Mesenchymal stem cell (in vitro differentiated cells and primary cell): ENCODE measurements around the gene C4A.
"Not testable (repeated sequence)": the region's sequence is repeated elsewhere in the genome, so short reads cannot be mapped to it uniquely, and the experiment has no call there.

Experiments
- DNase-seq: peaks from one replicate; pipeline ENCODE4 v3.0.0-alpha.2; 2013
- H2AFZ ChIP-seq: one replicate; pipeline ENCODE4 v1.6.1; 2013; ENCODE audit warnings: low read depth, mild to moderate bottlenecking, control low read depth, inconsistent platforms, low read length, moderate library complexity
- H2AK5ac ChIP-seq: 2 replicates; pipeline ENCODE4 v1.6.1; 2013; ENCODE audit warnings: low read length, moderate library complexity, mild to moderate bottlenecking, inconsistent platforms; ENCODE audit not compliant: severe bottlenecking
- H2BK120ac ChIP-seq: one replicate; pipeline ENCODE4 v1.6.1; 2013; ENCODE audit warnings: low read depth, mild to moderate bottlenecking, inconsistent platforms, low read length, moderate library complexity
- H2BK12ac ChIP-seq, 2 experiments: one replicate each; pipeline ENCODE4 v1.6.1; 2013; ENCODE audit warnings: inconsistent platforms in 2 of 2, low read length in 2 of 2, mild to moderate bottlenecking in 2 of 2, moderate library complexity in 2 of 2, control low read depth in 1 of 2
- H2BK15ac ChIP-seq: one replicate; pipeline ENCODE4 v1.6.1; 2013; ENCODE audit warnings: mild to moderate bottlenecking, low read depth, inconsistent platforms; ENCODE audit not compliant: poor library complexity, severe bottlenecking
- H2BK5ac ChIP-seq: 2 replicates; pipeline ENCODE4 v1.6.1; 2013; ENCODE audit warnings: low read depth, mild to moderate bottlenecking, low read length, control low read depth, inconsistent platforms; ENCODE audit not compliant: poor library complexity, severe bottlenecking
- H3K14ac ChIP-seq, 2 experiments: one replicate each; pipeline ENCODE4 v1.6.1; 2013; ENCODE audit warnings: inconsistent platforms in 2 of 2, low read length in 2 of 2, control low read depth in 1 of 2, mild to moderate bottlenecking in 1 of 2, moderate library complexity in 1 of 2
- H3K18ac ChIP-seq, 2 experiments: one replicate each; pipeline ENCODE4 v1.6.1; 2013; ENCODE audit warnings: inconsistent platforms in 2 of 2, low read length in 2 of 2, control low read depth in 1 of 2, low read depth in 1 of 2, mild to moderate bottlenecking in 1 of 2
- H3K23ac ChIP-seq, 2 experiments: one replicate each; pipeline ENCODE4 v1.6.1; 2013; ENCODE audit warnings: inconsistent platforms in 2 of 2, low read length in 2 of 2, mild to moderate bottlenecking in 2 of 2, moderate library complexity in 2 of 2, control low read depth in 1 of 2
- H3K27ac ChIP-seq: 2 replicates; pipeline ENCODE4 v1.5.1; 2013; ENCODE audit warnings: mild to moderate bottlenecking, moderate library complexity, low read length, control low read depth, inconsistent platforms; ENCODE audit not compliant: poor library complexity, severe bottlenecking
- H3K27me3 ChIP-seq, 2 experiments: 2 replicates each; pipeline versions ENCODE4 v1.6.1 to v1.7.0; 2013; ENCODE audit warnings: low read length in 2 of 2, mild to moderate bottlenecking in 2 of 2, moderate library complexity in 2 of 2, control low read depth in 1 of 2, inconsistent platforms in 1 of 2; ENCODE audit not compliant: control insufficient read depth in 1 of 2, insufficient read depth in 1 of 2
- H3K36me3 ChIP-seq, 2 experiments: 2 replicates each; pipeline versions ENCODE4 v1.6.1 to v1.7.0; 2013; ENCODE audit warnings: low read length in 2 of 2, control low read depth in 1 of 2, inconsistent platforms in 1 of 2, low read depth in 1 of 2, mild to moderate bottlenecking in 1 of 2; ENCODE audit not compliant: insufficient read depth in 2 of 2, control insufficient read depth in 1 of 2
- H3K4ac ChIP-seq, 2 experiments: one replicate each; pipeline ENCODE4 v1.6.1; 2013; ENCODE audit warnings: inconsistent platforms in 2 of 2, low read length in 2 of 2, mild to moderate bottlenecking in 2 of 2, moderate library complexity in 2 of 2, control low read depth in 1 of 2, low read depth in 1 of 2
- H3K4me1 ChIP-seq: 2 replicates; pipeline ENCODE4 v1.6.1; 2013; ENCODE audit warnings: low read depth, low read length, control low read depth; ENCODE audit not compliant: control insufficient read depth, insufficient read depth
- H3K4me2 ChIP-seq: 2 replicates; pipeline ENCODE4 v1.6.1; 2013; ENCODE audit warnings: low read length, mild to moderate bottlenecking, inconsistent platforms; ENCODE audit not compliant: poor library complexity, severe bottlenecking
- H3K4me3 ChIP-seq, 2 experiments: 2 replicates each; pipeline versions ENCODE4 v1.5.1 to v1.7.0; 2013; ENCODE audit warnings: low read length in 2 of 2, mild to moderate bottlenecking in 2 of 2, control low read depth in 1 of 2, low read depth in 1 of 2; ENCODE audit not compliant: insufficient read depth in 1 of 2
- H3K79me1 ChIP-seq: replicated peaks from 2 replicates; pipeline ENCODE4 v1.6.1; 2013; ENCODE audit warnings: mild to moderate bottlenecking, control low read depth, low read length, inconsistent platforms; ENCODE audit not compliant: poor library complexity, severe bottlenecking
- H3K9ac ChIP-seq: 2 replicates; pipeline ENCODE4 v1.7.0; 2013; ENCODE audit warnings: mild to moderate bottlenecking, low read length, moderate library complexity
- H3K9me3 ChIP-seq: 2 replicates; pipeline ENCODE4 v1.7.0; 2013; ENCODE audit warnings: mild to moderate bottlenecking, low read length; ENCODE audit not compliant: control insufficient read depth
- H4K8ac ChIP-seq: one replicate; pipeline ENCODE4 v1.6.1; 2013; ENCODE audit warnings: inconsistent platforms, mild to moderate bottlenecking, low read length, moderate library complexity
- H4K91ac ChIP-seq: one replicate; pipeline ENCODE4 v1.6.1; 2013; ENCODE audit warnings: mild to moderate bottlenecking, low read length, inconsistent platforms
- WGBS: methylation state at CpG from one replicate; pipeline ENCODE4 v1.1.7; 2013; ENCODE audit warnings: mixed read lengths; 5-methylcytosine and 5-hydroxymethylcytosine counted together

C4A gene

GRCh38 chr6:32037598-32038524 is 56.0 kb downstream of the C4A start, which contains the start of gene CYP21A2:
Gene CYP21A2 (plus strand): TSS chr6:32038415. CDS start chr6:32038423, 8 bp downstream.
- H3K4me3 ChIP-seq, H2AK5ac ChIP-seq, H3K4me1 ChIP-seq, H2BK120ac ChIP-seq, H3K9ac ChIP-seq, H3K79me1 ChIP-seq, H3K14ac ChIP-seq, H4K91ac ChIP-seq, H3K4me2 ChIP-seq, DNase-seq, H4K8ac ChIP-seq, H2BK12ac ChIP-seq, H3K27ac ChIP-seq, H3K27me3 ChIP-seq, H3K9me3 ChIP-seq, H3K4ac ChIP-seq, H3K23ac ChIP-seq, H3K18ac ChIP-seq, H2AFZ ChIP-seq, H3K36me3 ChIP-seq, H2BK5ac ChIP-seq, H2BK15ac ChIP-seq: not testable (repeated sequence)
- 94% methylated on average over 7 of the region's 19 CpGs for WGBS

DNA sequence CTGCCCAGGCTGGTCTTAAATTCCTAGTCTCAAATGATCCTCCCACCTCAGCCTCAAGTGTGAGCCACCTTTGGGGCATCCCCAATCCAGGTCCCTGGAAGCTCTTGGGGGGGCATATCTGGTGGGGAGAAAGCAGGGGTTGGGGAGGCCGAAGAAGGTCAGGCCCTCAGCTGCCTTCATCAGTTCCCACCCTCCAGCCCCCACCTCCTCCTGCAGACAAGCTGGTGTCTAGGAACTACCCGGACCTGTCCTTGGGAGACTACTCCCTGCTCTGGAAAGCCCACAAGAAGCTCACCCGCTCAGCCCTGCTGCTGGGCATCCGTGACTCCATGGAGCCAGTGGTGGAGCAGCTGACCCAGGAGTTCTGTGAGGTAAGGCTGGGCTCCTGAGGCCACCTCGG is 57.0 kb downstream of the C4A start:
- not testable (repeated sequence) for H4K8ac ChIP-seq, H3K36me3 ChIP-seq, H2BK120ac ChIP-seq, H3K79me1 ChIP-seq, H2BK15ac ChIP-seq, H3K9ac ChIP-seq, H3K9me3 ChIP-seq, H2BK5ac ChIP-seq, H3K4me3 ChIP-seq, H2AFZ ChIP-seq, DNase-seq, H3K18ac ChIP-seq, H3K4me1 ChIP-seq, H3K4me2 ChIP-seq, H2AK5ac ChIP-seq, H3K14ac ChIP-seq, H4K91ac ChIP-seq, H3K23ac ChIP-seq, H3K27ac ChIP-seq, H3K4ac ChIP-seq, H3K27me3 ChIP-seq, H2BK12ac ChIP-seq
- no CpG with 5 or more reads among the region's 5 CpGs for WGBS

DNA sequence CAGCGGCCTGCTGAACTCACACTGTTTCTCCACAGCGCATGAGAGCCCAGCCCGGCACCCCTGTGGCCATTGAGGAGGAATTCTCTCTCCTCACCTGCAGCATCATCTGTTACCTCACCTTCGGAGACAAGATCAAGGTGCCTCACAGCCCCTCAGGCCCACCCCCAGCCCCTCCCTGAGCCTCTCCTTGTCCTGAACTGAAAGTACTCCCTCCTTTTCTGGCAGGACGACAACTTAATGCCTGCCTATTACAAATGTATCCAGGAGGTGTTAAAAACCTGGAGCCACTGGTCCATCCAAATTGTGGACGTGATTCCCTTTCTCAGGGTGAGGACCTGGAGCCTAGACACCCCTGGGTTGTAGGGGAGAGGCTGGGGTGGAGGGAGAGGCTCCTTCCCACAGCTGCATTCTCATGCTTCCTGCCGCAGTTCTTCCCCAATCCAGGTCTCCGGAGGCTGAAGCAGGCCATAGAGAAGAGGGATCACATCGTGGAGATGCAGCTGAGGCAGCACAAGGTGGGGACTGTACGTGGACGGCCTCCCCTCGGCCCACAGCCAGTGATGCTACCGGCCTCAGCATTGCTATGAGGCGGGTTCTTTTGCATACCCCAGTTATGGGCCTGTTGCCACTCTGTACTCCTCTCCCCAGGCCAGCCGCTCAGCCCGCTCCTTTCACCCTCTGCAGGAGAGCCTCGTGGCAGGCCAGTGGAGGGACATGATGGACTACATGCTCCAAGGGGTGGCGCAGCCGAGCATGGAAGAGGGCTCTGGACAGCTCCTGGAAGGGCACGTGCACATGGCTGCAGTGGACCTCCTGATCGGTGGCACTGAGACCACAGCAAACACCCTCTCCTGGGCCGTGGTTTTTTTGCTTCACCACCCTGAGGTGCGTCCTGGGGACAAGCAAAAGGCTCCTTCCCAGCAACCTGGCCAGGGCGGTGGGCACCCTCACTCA is 57.7 kb downstream of the C4A start:
- not testable (repeated sequence) for H3K4me3 ChIP-seq, H3K4ac ChIP-seq, DNase-seq, H3K9ac ChIP-seq, H3K4me1 ChIP-seq, H4K8ac ChIP-seq, H2AFZ ChIP-seq, H3K23ac ChIP-seq, H2BK120ac ChIP-seq, H4K91ac ChIP-seq, H2BK15ac ChIP-seq, H2AK5ac ChIP-seq, H2BK12ac ChIP-seq, H3K36me3 ChIP-seq, H3K79me1 ChIP-seq, H3K9me3 ChIP-seq, H2BK5ac ChIP-seq, H3K14ac ChIP-seq, H3K18ac ChIP-seq, H3K27ac ChIP-seq, H3K27me3 ChIP-seq, H3K4me2 ChIP-seq
- WGBS = 75% methylated on average over 17 of the region's 24 CpGs
